Activated CD4-positive, alpha-beta T cell treated with anti-CD3 and anti-CD28 coated beads for 36 hours (primary cell): Measurements from ENCODE around the gene DFFA. TPM values are rescaled to one million over a fixed set of nuclear protein-coding genes. Genes with fewer than 3 reads are reported as not detected.

Source experiments
- ATAC-seq: fragments of 200-7000 bp; cut with Tn5 transposase; one replicate; pipeline ENCODE4 v1.10.0; 2021; ENCODE audit warnings: mild to moderate bottlenecking, moderate library complexity
- CTCF ChIA-PET: fragments of 350-600 bp; sonication (Branson Sonifier 250); formaldehyde crosslinking; loops from one replicate; lab custom pipeline; 2021; ENCODE audit warnings: antibody characterized with exemption; lab: Charles Lee
- POLR2A ChIA-PET: fragments of 350-600 bp; sonication (Branson Sonifier 250); formaldehyde crosslinking; loops from one replicate; lab custom pipeline; 2021; ENCODE audit warnings: antibody characterized with exemption, inconsistent platforms; lab: Charles Lee
- DNase-seq: peaks from one replicate; pipeline ENCODE4 v3.0.0-alpha.2; 2020
- H3K27ac Mint-ChIP-seq: one replicate; pipeline ENCODE4 v1.8.0; 2021; ENCODE audit warnings: mixed read lengths
- H3K27me3 Mint-ChIP-seq: one replicate; pipeline ENCODE4 v1.8.0; 2021; ENCODE audit warnings: mixed read lengths
- H3K36me3 Mint-ChIP-seq: one replicate; pipeline ENCODE4 v1.8.0; 2021; ENCODE audit warnings: low read depth, mixed read lengths
- H3K4me1 Mint-ChIP-seq: one replicate; pipeline ENCODE4 v1.8.0; 2021; ENCODE audit warnings: mixed read lengths
- H3K4me3 Mint-ChIP-seq: one replicate; pipeline ENCODE4 v1.8.0; 2021; ENCODE audit warnings: mild to moderate bottlenecking, moderate library complexity, mixed read lengths
- H3K9me3 Mint-ChIP-seq: one replicate; pipeline ENCODE4 v1.8.0; 2021; ENCODE audit warnings: low read depth, mixed read lengths
- intact Hi-C, 2 experiments: fragments of 100-400 bp; cut with DNase I in 1 of 2; cut with micrococcal nuclease in 1 of 2; formaldehyde crosslinking; loops; one replicate each; pipeline versions ENCODE4 v1.14.2 to v1.15.1; 2022 to 2024; cut with DNase I, micrococcal nuclease
- total RNA-seq, 2 experiments: library from RNA; stranded (reverse); gene quantifications; one replicate each; pipeline ENCODE4 v1.2.3, GENCODE V29; 2021

DFFA gene
- total RNA-seq, 2 experiments from 2014 or later = 45.7 to 46.4 TPM

GRCh38 chr1:10407201-10407600 is 65.1 kb downstream of the DFFA start:
- no peaks in the 10 kb centered on the region for H3K9me3 Mint-ChIP-seq
- no peaks in the 10 kb centered on the region for H3K27me3 Mint-ChIP-seq
- H3K27ac Mint-ChIP-seq = no peak overlapping the region
- intact Hi-C loops = no loop called here
- peaks cover 9% of the 10 kb centered on the region for H3K4me1 Mint-ChIP-seq
- ATAC-seq (no peak), DNase-seq (no peak)
- H3K4me3 Mint-ChIP-seq = no peak overlapping the region
- H3K36me3 Mint-ChIP-seq = peaks cover 54% of the 10 kb centered on the region
- CTCF ChIA-PET = interaction anchor here (0.6 kb wide), 1 partner anchor 42 kb away, joined by 3 read pairs; no protein-coding TSS in a partner anchor
- POLR2A ChIA-PET = no interaction called here

Other genes with a start within 250 kb of the DFFA start
- 10 to 100 TPM; 91.6 to 93.7 TPM for gene PGD, start 73.5 kb downstream of the DFFA start, total RNA-seq
- 10 to 100 TPM; 18.1 to 22.8 TPM for gene CENPS, start 42.1 kb downstream of the DFFA start, total RNA-seq
- gene CORT, start 22.5 kb downstream of the DFFA start, total RNA-seq = under 1 TPM in 1 of 2 experiments, not detected in 1; 0.16 TPM
- 10 to 100 TPM; 16.3 to 25.1 TPM for gene PEX14, start 2.4 kb upstream of the DFFA start, total RNA-seq